D341Med (cell line): ENCODE data around the gene MNS1.
"Not testable (repeated sequence)": the region's sequence is repeated elsewhere in the genome, so short reads cannot be mapped to it uniquely, and the experiment has no call there.

Source experiments
- DNase-seq: peaks from one replicate; pipeline ENCODE4 v3.0.0; 2012; ENCODE audit warnings: low spot score

The MNS1 gene, protein sequence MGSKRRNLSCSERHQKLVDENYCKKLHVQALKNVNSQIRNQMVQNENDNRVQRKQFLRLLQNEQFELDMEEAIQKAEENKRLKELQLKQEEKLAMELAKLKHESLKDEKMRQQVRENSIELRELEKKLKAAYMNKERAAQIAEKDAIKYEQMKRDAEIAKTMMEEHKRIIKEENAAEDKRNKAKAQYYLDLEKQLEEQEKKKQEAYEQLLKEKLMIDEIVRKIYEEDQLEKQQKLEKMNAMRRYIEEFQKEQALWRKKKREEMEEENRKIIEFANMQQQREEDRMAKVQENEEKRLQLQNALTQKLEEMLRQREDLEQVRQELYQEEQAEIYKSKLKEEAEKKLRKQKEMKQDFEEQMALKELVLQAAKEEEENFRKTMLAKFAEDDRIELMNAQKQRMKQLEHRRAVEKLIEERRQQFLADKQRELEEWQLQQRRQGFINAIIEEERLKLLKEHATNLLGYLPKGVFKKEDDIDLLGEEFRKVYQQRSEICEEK

DNA sequence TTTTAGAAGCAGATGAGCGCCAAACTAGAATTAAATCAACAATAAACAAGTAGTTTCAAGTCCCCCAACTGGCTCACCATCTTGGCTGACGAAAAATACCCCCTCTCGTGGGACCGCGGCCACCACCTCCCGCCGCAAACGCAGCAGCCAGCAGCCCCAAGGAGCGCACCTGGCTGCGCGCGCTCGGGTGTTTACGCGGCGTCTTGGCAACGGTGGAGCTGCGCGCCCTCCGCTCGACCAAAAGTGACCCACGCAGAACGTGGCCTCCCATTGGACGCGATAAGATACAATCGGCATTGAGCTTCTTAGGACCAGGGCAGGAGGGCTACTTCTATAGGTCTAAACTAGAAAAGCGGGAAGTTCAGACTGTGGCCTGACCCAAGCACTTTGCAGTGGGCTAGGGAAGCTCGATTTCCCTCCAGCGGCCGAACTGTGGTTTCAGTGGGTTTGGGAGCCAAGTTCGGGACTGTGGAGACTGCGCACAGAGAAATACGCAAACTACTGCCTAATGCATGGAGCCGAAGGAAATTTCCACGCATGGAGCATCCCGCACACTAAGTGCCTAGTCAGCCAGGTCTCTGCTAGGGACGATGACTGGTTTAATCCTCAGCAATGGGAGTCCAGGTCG, at the start of gene MNS1:
Gene MNS1, minus strand, starts transcription at position 245 of the 628 bp plus-strand sequence. Its CDS starts 165 bp downstream, at position 80.
- DNase-seq: peak; percentile 88

DNA sequence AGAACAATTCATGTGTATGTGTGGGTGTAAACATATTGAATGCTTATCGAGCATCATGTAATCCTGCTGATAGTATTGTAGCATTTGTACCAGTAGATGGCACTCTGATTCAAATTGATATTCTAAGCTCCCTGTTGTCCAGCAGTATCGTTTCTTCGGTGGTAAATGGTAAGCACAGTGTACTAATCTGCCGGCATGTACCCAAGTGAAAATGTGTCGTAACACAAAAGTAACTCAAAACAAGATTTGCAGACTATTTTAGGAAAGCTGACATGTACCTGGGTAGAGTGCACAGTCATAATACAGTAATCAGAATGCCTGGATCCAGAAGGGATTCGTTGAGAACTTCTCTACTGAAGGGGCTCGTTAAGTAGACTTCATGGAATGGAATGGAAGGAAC, 31.7 kb upstream of the MNS1 start:
- peak; percentile 55 for DNase-seq

DNA sequence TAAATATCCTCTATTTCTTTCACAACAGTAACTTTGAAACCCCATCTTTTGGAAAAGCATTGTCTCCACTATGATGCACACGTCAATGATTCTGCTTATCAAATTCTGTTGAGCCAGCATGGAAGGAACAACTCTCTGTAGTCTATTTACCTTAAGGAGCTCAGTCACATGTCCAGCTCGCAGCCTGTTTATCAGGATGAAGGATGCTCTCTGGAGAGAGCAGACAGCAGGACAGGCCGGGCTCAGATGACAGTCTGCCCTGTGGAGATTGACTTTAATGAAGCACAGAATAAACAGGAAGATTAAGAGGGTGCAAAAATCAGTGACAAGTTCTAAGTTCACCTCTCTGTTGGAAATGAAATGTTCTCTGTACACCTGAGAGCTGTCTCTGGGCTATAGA, 30.6 kb upstream of the MNS1 start:
- no peak for DNase-seq

DNA sequence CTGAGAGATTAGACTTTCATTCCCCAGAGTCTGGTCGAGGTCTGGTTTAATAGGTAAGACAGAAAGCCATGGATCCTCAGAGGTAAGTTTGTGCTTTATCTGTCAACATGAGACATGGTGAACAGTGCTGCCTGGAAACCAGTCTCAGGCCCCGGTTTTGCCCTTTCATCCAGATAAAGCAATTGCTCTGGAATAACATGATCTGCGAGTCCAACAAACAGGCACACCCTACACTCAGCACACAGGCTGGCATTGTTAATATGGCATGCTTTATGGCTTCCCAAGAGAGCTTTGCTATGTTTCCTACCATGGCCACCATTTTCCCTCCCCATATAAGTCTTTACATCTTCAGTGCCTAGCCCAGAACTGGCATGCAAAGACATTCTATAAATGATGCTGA, 30.1 kb upstream of the MNS1 start:
- DNase-seq: no peak

DNA sequence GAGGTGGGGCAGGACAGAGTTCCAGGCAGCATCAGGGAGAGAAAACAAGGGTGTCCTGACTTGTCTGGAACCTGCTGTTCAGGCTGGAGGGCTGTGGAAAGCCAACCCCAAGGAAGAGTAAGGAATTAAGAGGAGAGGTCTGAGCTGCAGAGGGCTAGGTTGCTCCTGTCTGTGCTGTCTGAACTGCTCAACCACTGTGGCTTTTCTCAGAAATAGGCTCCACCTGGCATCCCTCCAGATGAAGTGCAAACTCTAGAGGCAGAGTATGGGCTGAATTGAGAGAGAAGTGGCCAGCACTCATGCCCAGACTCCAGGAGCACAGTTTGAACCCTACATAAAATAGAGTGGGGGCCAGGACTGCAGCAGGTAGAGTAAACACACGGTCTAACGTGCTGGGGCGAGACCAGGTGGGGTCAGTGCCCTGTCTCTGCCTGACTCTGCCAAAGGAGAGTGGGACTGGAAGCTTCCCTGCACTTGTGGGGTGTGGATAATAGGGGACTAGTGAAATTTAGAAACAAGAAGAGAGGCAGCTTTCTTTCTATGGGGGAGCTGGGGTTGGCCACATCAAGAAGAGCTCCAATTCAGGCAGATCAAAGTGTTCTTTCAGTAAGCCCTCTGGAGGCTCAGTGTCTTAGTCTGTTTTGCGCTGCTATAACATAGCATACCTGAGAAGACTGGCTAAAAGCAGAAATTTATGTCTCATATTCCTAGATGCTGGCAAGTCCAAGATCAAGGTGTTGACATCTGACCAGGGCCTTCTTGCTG, 28.0 kb upstream of the MNS1 start:
- DNase-seq: no peak

DNA sequence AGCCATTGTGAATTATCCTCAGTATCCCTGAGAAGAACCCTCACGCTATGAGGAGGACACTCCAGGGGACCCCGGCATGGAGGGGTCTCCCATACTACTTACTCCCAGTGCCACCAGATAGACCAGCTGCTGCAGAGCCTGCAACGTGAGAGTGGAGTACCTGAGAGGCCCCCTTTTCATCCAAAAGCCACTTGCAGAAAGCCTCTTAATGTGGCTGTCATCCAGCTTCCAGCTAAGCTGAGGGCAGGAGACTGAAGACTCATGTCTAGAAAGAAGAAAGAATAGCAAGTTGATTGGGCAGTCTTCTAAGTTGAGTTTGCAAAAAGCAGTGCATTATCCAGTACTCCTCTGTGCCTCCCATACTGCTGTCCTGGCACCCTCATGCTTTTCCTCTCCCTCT, 27.3 kb upstream of the MNS1 start:
- DNase-seq: no peak

DNA sequence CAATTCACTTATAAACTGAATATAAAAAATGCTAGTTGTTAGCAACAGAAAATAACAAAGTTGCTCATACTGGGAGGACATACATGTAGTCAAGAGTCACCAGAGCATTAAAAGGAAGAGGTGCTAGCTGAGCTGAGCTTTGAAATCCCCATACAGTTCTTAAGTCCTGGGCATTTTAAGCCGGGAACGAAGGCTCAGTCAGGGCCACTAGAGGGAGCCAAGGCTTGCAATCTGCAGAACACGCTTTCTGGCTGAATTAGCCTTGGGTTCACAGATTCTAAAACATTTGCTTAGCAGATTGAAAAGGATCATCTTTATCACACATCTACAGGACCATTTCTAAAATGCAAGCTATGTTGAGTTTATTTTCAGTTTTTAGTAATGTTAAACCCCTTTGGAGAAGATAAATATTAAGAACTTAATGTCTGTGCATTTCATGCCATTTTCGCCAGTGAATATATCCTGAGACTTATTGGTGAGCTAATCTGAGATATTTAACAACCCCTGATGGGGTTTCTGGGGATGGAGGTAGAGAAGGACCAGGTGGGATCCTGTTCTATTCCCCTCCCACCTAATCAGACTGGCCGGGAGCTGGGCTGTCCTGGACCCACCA, 26.3 kb upstream of the MNS1 start:
- peak; percentile 81 for DNase-seq

DNA sequence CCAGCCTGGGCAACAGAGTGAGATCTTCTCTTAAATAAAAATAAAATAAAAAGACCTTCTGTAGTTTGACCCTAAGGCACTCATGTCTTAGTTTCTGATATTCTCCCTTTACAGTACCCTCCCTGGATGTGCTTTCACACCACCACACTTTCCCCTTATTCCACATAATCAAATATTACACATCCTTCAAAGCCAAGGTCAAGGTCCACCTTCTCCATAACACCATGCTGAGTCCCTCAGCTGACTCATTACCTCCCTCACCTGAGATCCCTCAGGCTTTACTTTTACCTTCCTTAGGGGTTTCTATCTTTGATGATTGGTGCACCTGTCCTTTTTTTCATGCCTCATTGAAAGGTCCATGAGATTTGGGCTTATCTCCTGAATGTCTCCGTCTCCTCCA, 25.5 kb upstream of the MNS1 start:
- DNase-seq: no peak

DNA sequence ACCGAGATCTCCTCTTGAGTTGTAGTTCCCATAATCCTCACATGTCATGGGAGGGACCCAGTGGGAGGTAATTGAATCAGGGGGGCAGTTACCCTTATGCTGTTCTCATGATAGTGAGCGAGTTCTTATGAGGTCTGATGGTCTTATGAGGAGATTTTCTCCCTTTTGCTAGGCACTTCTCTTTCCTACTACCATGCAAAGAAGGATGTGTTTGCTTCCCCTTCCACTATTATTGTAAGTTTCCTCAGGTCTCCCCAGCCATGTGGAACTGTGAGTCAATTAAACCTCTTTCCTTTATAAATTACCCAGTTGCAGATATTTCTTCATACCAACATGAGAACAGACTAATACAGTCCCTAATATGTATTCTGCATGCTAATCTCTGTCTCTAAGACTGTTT, 21.3 kb upstream of the MNS1 start:
- DNase-seq: not testable (repeated sequence)

DNA sequence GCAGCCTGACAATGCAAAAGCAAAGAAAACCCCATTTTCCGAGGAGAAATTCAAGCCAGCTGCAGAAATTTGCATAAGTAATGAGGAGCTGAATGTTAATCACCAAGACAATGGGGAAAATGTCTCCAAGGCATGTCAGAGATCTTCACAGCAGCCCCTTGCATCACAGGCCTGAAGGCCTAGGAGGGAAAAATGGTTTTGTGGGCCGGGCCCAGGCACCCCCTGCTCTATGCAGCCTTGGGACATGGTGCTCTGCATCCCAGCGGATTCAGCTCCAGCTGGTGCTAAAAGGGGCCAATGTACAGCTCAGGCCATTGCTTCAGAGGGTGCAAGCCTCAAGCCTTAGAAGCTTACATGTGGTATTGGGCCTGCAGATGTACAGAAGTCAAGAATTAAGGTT, 20.5 kb upstream of the MNS1 start:
- DNase-seq: not testable (repeated sequence)

DNA sequence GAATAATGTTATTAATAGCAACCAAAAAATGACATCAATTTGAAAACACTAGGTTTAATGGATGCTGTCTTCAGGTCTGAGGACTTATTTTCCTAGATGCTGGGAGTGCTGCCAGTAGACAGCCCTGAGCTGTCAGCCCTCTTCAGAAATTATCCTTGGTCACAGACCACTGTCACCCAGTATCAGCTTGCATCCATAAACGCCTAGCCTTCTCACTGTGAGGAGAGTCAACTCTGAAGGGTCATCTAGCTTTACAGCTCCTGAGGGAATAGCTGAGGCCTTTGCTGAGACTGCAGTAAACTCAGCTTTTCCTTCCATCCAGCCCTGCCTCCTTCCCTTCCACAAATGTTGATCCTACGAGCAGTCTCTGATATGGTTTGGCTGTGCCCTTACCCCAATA, 19.4 kb upstream of the MNS1 start:
- no peak for DNase-seq

DNA sequence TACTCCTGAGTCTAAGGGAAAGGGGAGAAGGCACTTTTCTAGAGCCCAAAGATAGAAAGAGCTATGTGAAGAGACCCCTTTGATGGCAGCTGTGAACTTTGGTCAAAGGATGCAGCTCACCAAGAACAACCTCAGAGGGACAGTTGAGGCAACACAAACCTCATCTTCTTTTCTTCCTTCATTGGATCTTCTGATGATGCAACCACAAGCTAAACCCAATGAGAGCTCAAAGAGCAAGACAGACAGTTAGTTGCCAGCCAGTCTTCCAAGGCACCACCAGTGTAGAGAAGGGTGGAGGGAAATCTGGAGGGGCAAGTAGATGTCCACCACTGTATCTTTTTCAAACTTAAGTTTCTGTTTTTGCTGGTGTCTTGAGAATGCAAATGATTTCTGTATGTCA, 10.4 kb upstream of the MNS1 start:
- no peak for DNase-seq

DNA sequence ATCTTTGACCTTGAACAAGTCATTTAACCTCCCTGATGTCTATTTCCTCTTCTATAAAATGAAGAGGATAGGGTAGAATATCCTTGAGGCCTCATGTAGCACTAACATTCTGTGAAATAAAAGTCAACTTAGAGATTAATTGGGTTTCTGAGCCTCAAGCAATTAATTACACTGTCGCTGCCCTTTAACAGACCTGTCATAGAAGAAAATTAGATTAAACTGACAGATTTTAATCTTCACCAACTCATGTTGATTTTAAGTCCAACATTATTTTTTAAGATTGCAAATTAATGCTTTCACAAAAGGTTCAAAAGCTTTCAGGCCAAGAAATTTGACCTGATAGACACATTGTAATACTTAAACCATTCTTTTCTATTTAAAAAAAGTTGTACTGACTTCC, 8.1 kb upstream of the MNS1 start:
- no peak for DNase-seq

DNA sequence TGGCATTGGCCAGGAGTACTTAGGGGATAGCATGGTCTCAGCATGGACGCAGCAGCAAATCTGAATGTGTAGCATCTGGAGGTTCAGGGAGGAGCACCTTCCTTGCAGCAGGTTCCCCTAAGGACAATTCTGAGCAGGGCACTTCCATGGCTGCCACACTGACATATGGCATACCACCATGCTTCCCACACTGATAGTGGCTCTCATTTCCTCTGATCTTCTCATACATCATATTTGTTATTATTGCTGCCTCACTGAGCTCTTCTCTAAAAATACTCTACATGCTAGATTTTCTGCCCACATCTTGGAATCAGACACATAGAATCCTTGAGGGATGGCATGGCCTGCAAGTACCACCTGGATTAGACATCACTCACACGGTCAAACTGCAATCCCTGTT, 7.3 kb upstream of the MNS1 start:
- no peak for DNase-seq

DNA sequence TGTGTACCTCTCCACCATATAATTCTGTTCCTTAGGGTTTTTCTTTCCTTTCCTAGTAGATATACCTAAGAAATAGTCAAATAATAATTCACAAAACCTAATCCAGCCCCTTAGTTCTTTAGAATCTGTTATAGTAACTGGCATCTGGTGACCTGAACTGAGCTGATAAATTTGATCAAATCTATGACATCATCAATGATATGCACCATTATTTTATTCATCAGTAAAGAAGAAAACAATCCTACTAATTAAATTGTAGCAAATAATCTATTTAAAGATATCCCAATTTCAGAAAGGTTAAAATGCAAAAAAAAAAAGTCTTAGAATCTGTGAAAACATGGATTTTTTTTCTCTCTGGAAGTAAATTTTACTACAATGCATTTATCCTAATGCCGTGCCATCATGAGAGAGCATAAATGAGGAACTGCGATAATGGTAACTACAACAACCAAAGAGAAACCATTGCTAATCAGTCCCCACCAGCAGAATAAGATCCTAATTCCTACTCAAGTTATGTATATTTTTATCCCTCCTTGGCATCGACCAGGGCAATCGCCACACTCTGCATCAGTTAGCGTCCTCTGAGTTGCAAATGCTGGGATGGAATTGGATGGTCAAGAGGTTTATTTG, 6.6 kb upstream of the MNS1 start:
- DNase-seq: no peak

DNA sequence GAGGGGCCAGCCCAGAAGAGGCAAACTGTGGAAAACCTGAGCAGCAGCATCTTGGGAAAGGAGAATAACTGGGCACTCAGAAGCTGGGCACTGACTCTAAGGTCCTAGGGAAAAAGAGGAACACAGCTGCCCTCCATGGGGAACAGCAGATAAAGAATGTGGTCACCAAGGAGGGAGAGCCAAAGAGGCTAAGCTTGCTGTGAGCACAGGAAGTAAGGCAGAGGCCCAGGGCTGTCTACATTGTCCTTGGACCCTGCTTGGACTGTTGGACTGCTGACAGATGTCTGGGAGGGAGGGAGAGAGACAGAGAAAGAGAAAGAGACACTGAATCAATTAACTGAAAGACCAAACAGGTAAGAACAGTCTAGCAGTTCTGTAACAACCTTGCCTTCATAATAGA, 4.5 kb upstream of the MNS1 start:
- no peak for DNase-seq

DNA sequence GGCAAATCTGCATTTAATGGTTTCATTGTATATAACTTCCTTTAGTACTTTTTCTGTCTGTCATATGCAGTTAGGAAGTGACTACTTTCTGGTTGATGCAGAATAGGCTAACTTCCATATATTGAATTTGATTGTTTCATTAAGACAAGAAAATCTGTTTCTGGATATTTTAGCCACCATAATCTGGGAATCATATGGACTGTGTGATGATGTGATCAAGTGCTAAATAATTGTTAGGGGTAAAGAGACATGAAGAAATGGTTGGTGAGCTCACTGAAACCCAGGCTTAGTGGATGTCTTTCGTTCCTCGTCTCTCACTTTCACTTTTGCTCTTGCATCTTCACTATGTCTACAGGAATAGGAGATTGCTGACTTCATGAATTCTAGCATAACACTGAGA, 3.5 kb upstream of the MNS1 start:
- no peak for DNase-seq

DNA sequence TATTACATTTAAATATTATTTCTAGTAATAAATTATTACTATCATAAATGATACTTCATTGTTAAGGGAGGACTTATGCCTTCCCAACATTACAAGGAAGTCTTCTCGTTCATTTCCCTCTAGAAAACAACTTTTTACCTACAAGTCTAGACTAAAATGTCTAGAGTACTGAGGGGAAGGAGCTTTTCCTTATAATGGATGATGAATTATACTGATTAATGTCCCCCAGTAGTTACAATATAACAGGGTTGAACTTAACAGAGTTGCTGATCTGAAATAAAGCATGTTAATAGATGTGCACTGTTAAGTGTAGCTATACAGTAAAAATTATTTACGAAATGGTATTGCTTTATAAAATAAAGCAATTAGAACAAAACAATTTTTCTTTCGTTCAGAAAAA, 2.7 kb upstream of the MNS1 start:
- no peak for DNase-seq

DNA sequence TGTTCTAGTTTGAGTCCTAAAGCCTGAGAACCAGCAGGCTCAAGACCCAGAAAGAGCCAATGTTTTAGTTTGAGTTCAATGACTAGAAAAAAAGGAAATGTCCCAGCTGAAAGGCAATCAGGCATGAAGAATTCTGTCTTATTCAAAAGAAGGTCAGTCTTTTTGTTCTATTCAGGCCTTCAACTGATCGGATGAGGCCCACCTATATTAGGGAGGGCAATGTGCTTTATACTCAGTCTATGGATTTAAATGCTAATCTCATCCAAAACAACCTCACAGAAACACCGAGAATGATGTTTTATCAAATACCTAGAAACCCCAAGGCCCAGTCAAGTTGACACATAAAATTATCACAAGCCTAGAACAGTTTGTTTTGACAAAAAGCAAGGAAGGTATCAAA, 4.0 kb downstream of the MNS1 start:
- no peak for DNase-seq

DNA sequence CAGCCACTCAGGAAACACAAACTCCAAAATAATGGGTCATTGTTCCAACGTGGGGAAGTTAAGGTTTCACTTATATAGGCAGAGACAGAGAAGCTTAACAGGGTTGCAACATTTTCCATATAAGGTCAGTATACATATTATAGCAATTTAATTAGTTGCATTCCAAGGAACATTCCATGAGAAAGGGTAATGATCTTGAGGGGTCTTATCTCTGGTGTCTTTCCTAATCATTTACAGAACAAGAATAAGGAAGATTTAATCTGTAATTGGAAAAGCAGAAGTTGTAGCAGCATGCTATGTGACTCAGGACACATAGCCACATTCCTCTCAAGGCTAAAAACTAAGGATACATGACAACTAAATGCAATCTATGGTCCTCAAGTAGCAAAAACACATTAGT, 4.9 kb downstream of the MNS1 start:
- DNase-seq: no peak

DNA sequence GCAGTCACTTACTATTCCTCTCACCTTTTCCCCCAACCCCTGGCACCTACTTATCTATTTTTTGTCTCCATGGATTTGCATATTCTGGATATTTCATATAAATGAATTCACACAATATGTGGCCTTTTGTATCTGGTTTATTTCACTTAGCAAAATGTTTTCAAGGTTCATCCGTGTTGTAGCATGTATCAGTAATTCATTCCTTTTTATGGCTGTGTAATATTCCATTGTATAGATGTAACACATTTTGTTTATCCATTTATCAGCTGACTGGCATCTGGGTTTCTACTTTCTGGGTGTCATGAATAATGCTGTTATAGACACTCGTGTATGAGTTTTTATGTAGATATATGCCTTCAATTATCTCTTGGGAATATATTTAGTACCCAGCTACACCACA, 5.8 kb downstream of the MNS1 start:
- DNase-seq: no peak

DNA sequence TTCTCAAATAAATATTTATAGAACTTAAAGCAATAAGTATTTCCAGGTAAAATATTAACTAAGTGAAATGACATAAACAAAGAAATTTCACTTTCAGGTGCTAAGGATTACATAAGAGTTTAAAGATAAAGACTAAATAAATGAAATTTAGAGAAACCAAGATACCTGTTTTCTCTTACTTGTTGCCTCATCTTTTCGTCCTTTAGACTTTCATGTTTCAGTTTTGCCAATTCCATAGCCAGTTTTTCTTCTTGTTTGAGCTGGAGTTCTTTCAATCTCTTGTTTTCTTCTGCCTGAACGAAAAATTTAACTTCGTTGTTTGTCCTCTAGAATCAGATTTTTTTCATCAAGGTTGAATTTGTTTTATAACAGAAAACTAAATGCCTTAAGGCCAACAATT, 8.7 kb downstream of the MNS1 start:
- no peak for DNase-seq
